Stomach (tissue), 4 donors: ENCODE results near the gene FRAS1.

ENCODE experiments used
- EP300 ChIP-seq: sonication (generic); formaldehyde crosslinking; IDR thresholded peaks from one replicate; pipeline ENCODE4 v1.6.1; 2017; ENCODE audit warnings: antibody characterized with exemption
- POLR2AphosphoS5 ChIP-seq, 3 donors: sonication (generic); formaldehyde crosslinking; IDR thresholded peaks; one replicate each; pipeline ENCODE4 v1.6.1; 2016; ENCODE audit warnings: antibody characterized with exemption in 3 of 3
- TF ChIP-seq, protein P1 (sequence below), 7 experiments: fragments of 450-650 bp in 4 of 7; fragments of 200-600 bp in 3 of 7; sonication (generic) in 3 of 7; IDR thresholded peaks; one replicate each; pipeline ENCODE4 v1.5.1; 2016 to 2019; ENCODE audit warnings: antibody characterized with exemption in 7 of 7, control low read depth in 2 of 7, mild to moderate bottlenecking in 1 of 7

DNA sequence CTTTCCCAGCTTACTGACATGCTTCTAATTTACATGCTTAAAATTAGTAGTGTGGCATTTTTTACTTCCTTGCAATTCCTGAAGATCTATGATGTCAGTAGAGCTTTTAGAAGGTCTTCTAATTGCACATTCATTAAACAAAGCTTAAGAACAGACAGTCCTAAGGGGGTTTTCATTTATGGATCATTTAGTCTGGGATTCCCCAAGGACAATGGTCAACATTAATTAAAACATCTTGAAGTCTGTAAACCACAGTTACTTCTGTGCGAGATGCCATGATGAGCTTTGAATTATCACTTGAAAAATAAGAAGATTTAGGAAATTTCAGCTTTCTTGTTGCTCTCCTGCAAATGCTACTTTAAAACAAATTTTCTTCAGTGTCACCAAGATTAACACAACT is 514.7 kb downstream of the FRAS1 start:
- TF ChIP-seq, protein P1, sequence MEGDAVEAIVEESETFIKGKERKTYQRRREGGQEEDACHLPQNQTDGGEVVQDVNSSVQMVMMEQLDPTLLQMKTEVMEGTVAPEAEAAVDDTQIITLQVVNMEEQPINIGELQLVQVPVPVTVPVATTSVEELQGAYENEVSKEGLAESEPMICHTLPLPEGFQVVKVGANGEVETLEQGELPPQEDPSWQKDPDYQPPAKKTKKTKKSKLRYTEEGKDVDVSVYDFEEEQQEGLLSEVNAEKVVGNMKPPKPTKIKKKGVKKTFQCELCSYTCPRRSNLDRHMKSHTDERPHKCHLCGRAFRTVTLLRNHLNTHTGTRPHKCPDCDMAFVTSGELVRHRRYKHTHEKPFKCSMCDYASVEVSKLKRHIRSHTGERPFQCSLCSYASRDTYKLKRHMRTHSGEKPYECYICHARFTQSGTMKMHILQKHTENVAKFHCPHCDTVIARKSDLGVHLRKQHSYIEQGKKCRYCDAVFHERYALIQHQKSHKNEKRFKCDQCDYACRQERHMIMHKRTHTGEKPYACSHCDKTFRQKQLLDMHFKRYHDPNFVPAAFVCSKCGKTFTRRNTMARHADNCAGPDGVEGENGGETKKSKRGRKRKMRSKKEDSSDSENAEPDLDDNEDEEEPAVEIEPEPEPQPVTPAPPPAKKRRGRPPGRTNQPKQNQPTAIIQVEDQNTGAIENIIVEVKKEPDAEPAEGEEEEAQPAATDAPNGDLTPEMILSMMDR (IDR thresholded peaks at IDR 0.05): no peak
- TF ChIP-seq POLR2AphosphoS5 (IDR thresholded peaks at IDR 0.05) (no peak), EP300 (no peak)
